ENCODE data around the gene WSCD2. TPM values are rescaled to one million over a fixed set of nuclear protein-coding genes. Genes with fewer than 3 reads are reported as not detected.

The WSCD2 gene
- total RNA-seq, 2 experiments from 2014 or later = not detected

GRCh38 chr12:108090932-108091678, 38.0 kb upstream of the WSCD2 start:
- Histone ChIP-seq H3K36me3 (ENCODE audit: insufficient read depth, low read length) (no peaks in the 10 kb centered on the region), H3K9me3 (ENCODE audit: control insufficient read depth in 1 of 2, insufficient read depth in 1 of 2, low read length in 2 of 2) (peaks cover 0 to 20% of the 10 kb centered on the region in 2 experiments), H3K4me3 (ENCODE audit: low read length) (no peak overlapping the region), H3K27ac (ENCODE audit: low read depth in 1 of 2, low read length in 2 of 2) (no peak overlapping the region), H3K27me3 (ENCODE audit: control insufficient read depth in 1 of 2, insufficient read depth in 2 of 2, low read length in 2 of 2) (peaks cover 0 to 4% of the 10 kb centered on the region in 2 experiments), H3K4me1 (ENCODE audit: insufficient read depth, low read length) (no peaks in the 10 kb centered on the region)
- ATAC-seq (ENCODE audit: poor library complexity) = no peak
- CTCF ChIA-PET = no interaction called here
- DNase-seq = no peak
- no peak overlapping the region for H3K4me3 Mint-ChIP-seq
- no peak overlapping the region for H3K27ac Mint-ChIP-seq
- H3K27me3 Mint-ChIP-seq = peaks cover 28% of the 10 kb centered on the region
- TF ChIP-seq CTCF (IDR thresholded peaks at IDR 0.05) = no peak
- peaks cover 14% of the 10 kb centered on the region for H3K9me3 Mint-ChIP-seq
- no peaks in the 10 kb centered on the region for H3K36me3 Mint-ChIP-seq (ENCODE audit: low read depth)
- H3K4me1 Mint-ChIP-seq (ENCODE audit: low read depth) = no peaks in the 10 kb centered on the region
- intact Hi-C loops (cut with DNase I, micrococcal nuclease) = no loop called here
- POLR2A ChIA-PET = no interaction called here

GRCh38 chr12:108091679-108092051, 37.4 kb upstream of the WSCD2 start:
- H3K4me3 Mint-ChIP-seq = no peak overlapping the region
- H3K36me3 Mint-ChIP-seq (ENCODE audit: low read depth) = no peaks in the 10 kb centered on the region
- CTCF ChIA-PET = no interaction called here
- Histone ChIP-seq H3K4me3 (ENCODE audit: low read length) (no peak overlapping the region), H3K9me3 (ENCODE audit: control insufficient read depth in 1 of 2, insufficient read depth in 1 of 2, low read length in 2 of 2) (peaks cover 0 to 20% of the 10 kb centered on the region in 2 experiments), H3K36me3 (ENCODE audit: insufficient read depth, low read length) (no peaks in the 10 kb centered on the region), H3K27me3 (ENCODE audit: control insufficient read depth in 1 of 2, insufficient read depth in 2 of 2, low read length in 2 of 2) (peaks cover 0 to 4% of the 10 kb centered on the region in 2 experiments), H3K27ac (ENCODE audit: low read depth in 1 of 2, low read length in 2 of 2) (no peak overlapping the region), H3K4me1 (ENCODE audit: insufficient read depth, low read length) (no peaks in the 10 kb centered on the region)
- ATAC-seq (ENCODE audit: poor library complexity) (no peak), DNase-seq (no peak)
- H3K27me3 Mint-ChIP-seq = peaks cover 28% of the 10 kb centered on the region
- intact Hi-C loops (cut with DNase I, micrococcal nuclease) = no loop called here
- no peak for TF ChIP-seq CTCF (IDR thresholded peaks at IDR 0.05)
- H3K27ac Mint-ChIP-seq = no peak overlapping the region
- peaks cover 14% of the 10 kb centered on the region for H3K9me3 Mint-ChIP-seq
- no peaks in the 10 kb centered on the region for H3K4me1 Mint-ChIP-seq (ENCODE audit: low read depth)
- POLR2A ChIA-PET = no interaction called here

- H3K36me3 ChIP-seq (ENCODE audit: insufficient read depth, low read length) = no peaks in the 10 kb centered on the region
- no peak for TF ChIP-seq CTCF (IDR thresholded peaks at IDR 0.05)
- H3K4me3 Mint-ChIP-seq = no peak overlapping the region
- H3K9me3 Mint-ChIP-seq = peaks cover 3% of the 10 kb centered on the region
- H3K27ac ChIP-seq (ENCODE audit: low read depth in 1 of 2, low read length in 2 of 2) = no peak overlapping the region
- no peak for ATAC-seq (ENCODE audit: poor library complexity)
- H3K27me3 ChIP-seq (ENCODE audit: control insufficient read depth in 1 of 2, insufficient read depth in 2 of 2, low read length in 2 of 2) = peaks cover 0 to 4% of the 10 kb centered on the region in 2 experiments
- H3K9me3 ChIP-seq (ENCODE audit: control insufficient read depth in 1 of 2, insufficient read depth in 1 of 2, low read length in 2 of 2) = peaks cover 0 to 5% of the 10 kb centered on the region in 2 experiments
- no peak overlapping the region for H3K27ac Mint-ChIP-seq
- peaks cover 28% of the 10 kb centered on the region for H3K27me3 Mint-ChIP-seq
- no peaks in the 10 kb centered on the region for H3K36me3 Mint-ChIP-seq (ENCODE audit: low read depth)
- ChIA-PET POLR2A (no interaction called here), CTCF (no interaction called here)
- no peaks in the 10 kb centered on the region for H3K4me1 Mint-ChIP-seq (ENCODE audit: low read depth)
- H3K4me1 ChIP-seq (ENCODE audit: insufficient read depth, low read length) = no peaks in the 10 kb centered on the region
- intact Hi-C loops (cut with DNase I, micrococcal nuclease) = no loop called here
- DNase-seq = no peak
- no peak overlapping the region for H3K4me3 ChIP-seq (ENCODE audit: low read length)
Observed at GRCh38 chr12:108093209-108093608, 35.9 kb upstream of the WSCD2 start.

Measured in CD4-positive, alpha-beta T cell (primary cell).